GM21529 (cell line): ENCODE data around the gene LIPA.

ENCODE experiments used
- ATAC-seq: cut with Tn5 transposase; IDR thresholded peaks from one replicate; pipeline ENCODE4 v1.9.1; 2021; ENCODE audit not compliant: unreplicated experiment

The LIPA gene

GRCh38 chr10:89241486-89242344 is 9.9 kb downstream of the LIPA start:
- ATAC-seq = peak; percentile 39

- ATAC-seq = no peak
These were observed 10.5 kb downstream of the LIPA start for GRCh38 chr10:89241026-89241425.

DNA sequence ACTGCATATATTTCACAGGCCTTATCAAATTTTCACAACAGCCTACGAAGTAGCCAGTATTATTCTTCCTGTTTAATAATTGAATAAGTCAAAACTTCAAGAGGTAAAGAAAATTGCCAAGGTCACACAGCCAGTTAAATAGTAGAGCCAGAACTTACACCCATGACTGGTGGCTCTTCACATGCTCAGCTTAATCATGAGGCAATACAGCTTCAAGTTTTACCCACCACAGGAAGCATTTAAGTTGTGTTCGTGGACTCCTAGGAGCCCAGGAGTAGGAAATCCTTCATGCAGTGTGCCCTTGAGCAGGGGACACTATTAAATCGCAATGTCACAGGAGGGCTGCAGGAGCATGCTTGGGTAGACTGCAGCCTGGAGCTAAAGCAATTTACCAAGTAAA is 11.1 kb downstream of the LIPA start:
- no peak for ATAC-seq

GRCh38 chr10:89238956-89239644 is 12.5 kb downstream of the LIPA start:
- no peak for ATAC-seq

DNA sequence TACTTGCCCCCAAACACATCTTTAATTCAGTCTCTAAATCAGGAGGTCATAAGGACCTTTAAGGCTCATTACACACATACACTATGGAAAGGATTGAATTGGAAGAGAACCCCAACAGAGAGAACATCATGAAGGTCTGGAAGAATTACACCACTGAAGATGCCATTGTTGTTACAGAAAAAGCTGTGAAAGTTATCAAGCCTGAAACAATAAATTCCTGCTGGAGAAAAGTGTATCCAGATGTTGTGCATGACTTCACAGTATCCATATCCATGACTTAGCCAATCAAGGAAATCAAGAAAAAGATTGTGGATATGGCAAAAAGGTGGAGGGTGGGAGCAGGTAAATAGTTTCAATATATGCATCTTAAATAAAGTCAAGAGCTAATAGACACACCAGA is 13.7 kb downstream of the LIPA start:
- no peak for ATAC-seq

GRCh38 chr10:89236226-89236797 is 15.3 kb downstream of the LIPA start:
- ATAC-seq = no peak

GRCh38 chr10:89235073-89235798 is 16.3 kb downstream of the LIPA start:
- no peak for ATAC-seq

- ATAC-seq = no peak
These were observed 18.5 kb downstream of the LIPA start for GRCh38 chr10:89233033-89233432.

DNA sequence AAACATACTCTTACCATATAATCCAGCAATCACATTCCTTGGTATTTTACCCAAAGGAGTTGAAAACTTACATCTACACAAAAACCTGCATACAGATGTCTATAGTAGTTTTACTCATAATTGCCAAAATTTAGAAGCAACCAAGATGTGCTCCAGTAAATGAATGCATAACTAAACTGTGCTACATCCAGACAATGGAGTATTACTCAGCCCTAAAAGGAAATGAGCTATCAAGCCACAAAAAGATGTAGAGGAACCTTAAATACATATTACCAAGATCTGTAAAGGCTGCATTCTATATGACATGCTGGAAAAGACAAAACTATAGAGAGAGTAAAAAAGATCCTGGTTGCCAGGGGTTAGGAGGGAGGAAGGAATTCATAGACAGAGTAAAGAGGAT is 22.6 kb downstream of the LIPA start:
- no peak for ATAC-seq

DNA sequence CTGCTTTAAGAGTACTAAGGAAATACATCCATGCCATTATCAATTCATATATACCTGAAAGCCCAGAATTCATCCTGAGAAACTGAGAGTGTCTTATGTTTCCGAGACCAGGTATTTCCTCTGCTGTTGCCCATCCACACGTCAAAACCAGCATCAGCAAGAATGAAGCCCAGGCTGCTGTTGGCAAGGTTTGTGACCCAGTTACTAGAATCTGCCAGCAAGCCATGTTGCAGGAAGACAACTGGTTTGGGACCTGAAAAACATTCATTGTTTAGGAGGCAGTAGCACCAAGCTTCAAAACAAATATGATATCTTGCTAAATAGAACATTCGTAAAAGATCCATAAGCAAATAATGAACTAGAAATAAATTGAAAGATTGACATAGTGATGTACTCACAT is 23.4 kb downstream of the LIPA start:
- ATAC-seq = no peak

- ATAC-seq = no peak
These were observed 24.7 kb downstream of the LIPA start for GRCh38 chr10:89226891-89227290.

DNA sequence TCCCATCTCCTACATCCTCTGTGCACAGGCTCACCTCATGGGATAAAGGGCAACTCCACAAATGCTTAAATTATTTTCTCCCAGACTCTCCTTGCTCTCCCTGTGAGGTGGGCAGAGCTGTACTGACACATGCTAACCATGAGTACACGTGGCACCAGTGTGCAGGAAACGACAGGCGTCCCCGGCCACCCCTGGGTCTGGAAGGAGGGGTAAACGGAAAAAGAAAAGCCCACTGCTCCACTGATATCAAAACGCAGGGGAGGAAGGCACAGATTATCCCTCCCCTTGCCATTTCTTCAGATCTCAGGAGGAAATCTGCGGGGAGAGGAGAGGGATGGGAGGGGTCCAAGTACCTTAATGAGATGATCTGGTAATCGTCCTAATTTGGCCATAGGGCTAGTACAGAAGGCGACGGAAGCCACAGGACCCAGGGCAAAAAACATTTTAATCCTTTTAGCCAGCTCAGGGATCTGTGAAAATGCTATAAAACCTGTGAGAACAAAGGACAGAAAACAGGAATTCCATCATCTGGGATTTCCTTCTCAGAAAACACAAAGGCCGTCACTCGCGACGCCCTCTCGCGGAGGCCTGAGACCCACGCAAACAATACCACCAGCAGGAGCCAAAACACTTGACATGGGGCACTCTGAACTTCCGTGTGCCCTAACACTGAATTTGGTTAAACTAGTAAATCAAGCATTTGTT is 26.7 kb downstream of the LIPA start:
- ATAC-seq = no peak

DNA sequence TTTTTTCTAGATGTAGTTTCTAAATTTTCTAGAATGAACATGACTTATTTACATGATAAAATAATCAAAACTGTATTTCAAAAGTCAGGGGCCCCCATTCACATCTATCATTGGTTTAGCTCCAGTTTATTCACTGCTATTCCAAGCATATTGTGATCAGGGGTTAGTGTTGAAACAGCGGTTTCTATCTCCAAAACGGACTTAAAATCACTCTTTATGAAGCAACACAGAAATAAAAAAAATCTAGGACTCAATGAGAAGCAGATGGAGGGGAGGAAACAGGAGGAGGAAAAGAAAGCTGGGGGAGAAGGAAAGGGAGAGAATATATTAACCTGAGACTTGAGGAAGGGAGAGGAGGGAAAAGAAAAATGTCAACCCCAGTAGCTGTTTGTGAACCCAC is 29.7 kb downstream of the LIPA start:
- ATAC-seq = no peak

GRCh38 chr10:89219513-89220218 is 31.9 kb downstream of the LIPA start:
- ATAC-seq = no peak

- ATAC-seq = no peak
These were observed 34.3 kb downstream of the LIPA start for GRCh38 chr10:89217057-89217990.

DNA sequence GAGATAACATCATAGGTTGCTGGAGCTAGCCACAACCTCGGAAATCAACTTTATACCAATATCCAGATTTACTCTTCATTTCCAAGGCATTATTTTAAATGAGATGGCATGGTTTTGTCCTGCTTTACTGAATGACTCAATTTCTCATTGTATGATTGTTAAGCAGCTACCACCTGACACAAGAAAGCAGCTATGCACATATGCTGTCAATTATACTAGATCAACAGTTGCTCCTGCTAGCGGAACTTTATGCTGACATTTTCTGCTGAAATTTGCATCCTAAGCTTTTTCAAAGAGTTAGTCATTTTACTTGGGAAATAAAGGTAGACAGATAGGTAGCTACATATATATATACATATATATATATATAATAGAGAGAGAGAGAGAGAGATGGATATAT is 35.5 kb downstream of the LIPA start:
- no peak for ATAC-seq

DNA sequence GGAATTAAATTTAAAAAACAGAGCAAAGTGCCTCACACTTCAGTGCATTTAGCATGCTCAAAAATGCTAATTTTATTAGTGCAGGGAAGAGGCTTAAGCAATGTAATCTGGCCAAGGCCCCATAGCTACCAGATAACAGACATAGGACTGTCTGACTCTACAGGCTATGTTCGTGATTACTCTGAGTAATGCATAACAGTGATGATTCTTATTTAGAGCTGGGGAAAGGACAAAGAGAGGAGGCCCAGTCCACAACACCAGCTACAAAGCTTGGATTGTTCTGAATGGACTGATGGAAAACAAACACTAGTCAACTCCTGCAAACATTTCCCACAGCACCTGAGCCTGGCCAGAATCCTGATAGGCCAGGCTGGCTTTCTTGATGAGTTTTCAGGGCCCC is 36.1 kb downstream of the LIPA start:
- no peak for ATAC-seq

DNA sequence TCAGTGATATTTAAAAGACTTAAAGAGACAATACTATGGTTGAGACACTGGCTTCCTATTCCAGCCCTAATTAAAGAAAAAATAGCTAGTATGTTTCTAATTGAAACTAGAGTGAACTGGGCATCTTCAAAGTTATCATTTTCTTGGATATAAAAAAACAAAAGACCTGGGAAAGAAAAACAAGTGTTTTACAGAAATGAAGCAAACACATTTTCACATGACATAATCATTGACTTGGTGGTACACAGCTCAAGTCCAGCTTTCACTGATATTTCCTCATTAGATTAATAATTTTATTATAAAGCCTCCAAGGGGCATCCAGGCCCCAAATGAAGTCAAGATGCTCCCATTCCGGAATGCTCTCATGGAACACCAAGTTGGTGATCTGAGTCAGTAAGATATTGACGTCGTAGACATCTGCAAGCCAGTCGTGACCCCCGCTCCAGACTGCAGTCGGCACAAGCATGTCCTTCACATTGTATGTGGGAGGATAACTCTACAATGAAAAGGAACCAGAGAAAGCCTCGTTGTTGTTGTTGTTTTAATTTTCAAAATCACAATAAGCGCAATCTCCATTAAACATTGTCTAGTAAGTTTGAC is 36.9 kb downstream of the LIPA start:
- no peak for ATAC-seq
